ENCODE results near the gene ACTG2. TPM values are rescaled to one million over a fixed set of nuclear protein-coding genes. Genes with fewer than 3 reads are reported as not detected.

Gene ACTG2
- total RNA-seq, 1 donor from 2014 or later, result not detected

DNA sequence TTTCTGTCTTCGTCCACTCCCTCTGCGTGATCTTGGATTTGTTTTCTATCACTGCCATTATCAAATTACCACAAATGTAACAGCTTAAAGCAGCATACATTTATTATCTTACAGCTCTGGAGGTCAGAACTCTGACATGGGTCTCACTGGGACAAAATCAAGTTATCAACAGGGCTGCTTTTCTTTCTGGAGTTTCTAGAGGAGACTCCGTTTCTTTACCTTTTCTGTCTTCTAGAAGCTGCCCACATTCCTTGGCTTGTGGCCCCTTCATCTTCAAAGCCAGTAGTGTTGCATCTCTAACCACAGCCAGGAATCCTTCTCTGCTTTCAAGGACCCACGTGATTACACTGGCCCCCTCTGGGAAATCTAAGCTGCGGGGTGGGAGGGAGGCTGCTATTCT lies 70.0 kb downstream of the ACTG2 start:
- Mint-ChIP-seq H3K9me3 (peaks cover 6% of the 10 kb centered on the region), H3K4me3 (no peak overlapping the region), H3K4me1 (no peaks in the 10 kb centered on the region), H3K27ac (ENCODE audit: unreplicated experiment) (no peak overlapping the region), H3K36me3 (ENCODE audit: low read depth) (peaks cover 24% of the 10 kb centered on the region), H3K27me3 (ENCODE audit: low read depth) (no peaks in the 10 kb centered on the region)
- TF ChIP-seq, protein P1, sequence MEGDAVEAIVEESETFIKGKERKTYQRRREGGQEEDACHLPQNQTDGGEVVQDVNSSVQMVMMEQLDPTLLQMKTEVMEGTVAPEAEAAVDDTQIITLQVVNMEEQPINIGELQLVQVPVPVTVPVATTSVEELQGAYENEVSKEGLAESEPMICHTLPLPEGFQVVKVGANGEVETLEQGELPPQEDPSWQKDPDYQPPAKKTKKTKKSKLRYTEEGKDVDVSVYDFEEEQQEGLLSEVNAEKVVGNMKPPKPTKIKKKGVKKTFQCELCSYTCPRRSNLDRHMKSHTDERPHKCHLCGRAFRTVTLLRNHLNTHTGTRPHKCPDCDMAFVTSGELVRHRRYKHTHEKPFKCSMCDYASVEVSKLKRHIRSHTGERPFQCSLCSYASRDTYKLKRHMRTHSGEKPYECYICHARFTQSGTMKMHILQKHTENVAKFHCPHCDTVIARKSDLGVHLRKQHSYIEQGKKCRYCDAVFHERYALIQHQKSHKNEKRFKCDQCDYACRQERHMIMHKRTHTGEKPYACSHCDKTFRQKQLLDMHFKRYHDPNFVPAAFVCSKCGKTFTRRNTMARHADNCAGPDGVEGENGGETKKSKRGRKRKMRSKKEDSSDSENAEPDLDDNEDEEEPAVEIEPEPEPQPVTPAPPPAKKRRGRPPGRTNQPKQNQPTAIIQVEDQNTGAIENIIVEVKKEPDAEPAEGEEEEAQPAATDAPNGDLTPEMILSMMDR (conservative IDR thresholded peaks at IDR 0.05), result no peak
- no peak for DNase-seq (ENCODE audit: low read depth, low spot score)

GRCh38 chr2:73963385-73964120 lies 70.7 kb downstream of the ACTG2 start:
- Mint-ChIP-seq H3K9me3 (peaks cover 6% of the 10 kb centered on the region), H3K36me3 (ENCODE audit: low read depth) (peaks cover 22% of the 10 kb centered on the region), H3K27me3 (ENCODE audit: low read depth) (no peaks in the 10 kb centered on the region), H3K4me1 (no peaks in the 10 kb centered on the region), H3K4me3 (no peak overlapping the region), H3K27ac (ENCODE audit: unreplicated experiment) (no peak overlapping the region)
- no peak for DNase-seq (ENCODE audit: low read depth, low spot score)
- TF ChIP-seq, protein P1 (conservative IDR thresholded peaks at IDR 0.05), result no peak

GRCh38 chr2:73964223-73964622 lies 71.4 kb downstream of the ACTG2 start:
- DNase-seq (ENCODE audit: low read depth, low spot score), result no peak
- H3K4me3 Mint-ChIP-seq, result no peak overlapping the region
- H3K36me3 Mint-ChIP-seq (ENCODE audit: low read depth), result peaks cover 17% of the 10 kb centered on the region
- H3K9me3 Mint-ChIP-seq, result peaks cover 6% of the 10 kb centered on the region
- no peaks in the 10 kb centered on the region for H3K27me3 Mint-ChIP-seq (ENCODE audit: low read depth)
- no peaks in the 10 kb centered on the region for H3K4me1 Mint-ChIP-seq
- TF ChIP-seq, protein P1 (conservative IDR thresholded peaks at IDR 0.05), result no peak
- H3K27ac Mint-ChIP-seq (ENCODE audit: unreplicated experiment), result no peak overlapping the region

- Mint-ChIP-seq H3K4me1 (no peaks in the 10 kb centered on the region), H3K27ac (ENCODE audit: unreplicated experiment) (no peak overlapping the region), H3K36me3 (ENCODE audit: low read depth) (peaks cover 11% of the 10 kb centered on the region), H3K27me3 (ENCODE audit: low read depth) (no peaks in the 10 kb centered on the region), H3K9me3 (peaks cover 6% of the 10 kb centered on the region), H3K4me3 (no peak overlapping the region)
- no peak for DNase-seq (ENCODE audit: low read depth, low spot score)
- TF ChIP-seq, protein P1 (conservative IDR thresholded peaks at IDR 0.05), result no peak
These were observed 72.2 kb downstream of the ACTG2 start for GRCh38 chr2:73965053-73965452.

GRCh38 chr2:73968357-73968937 lies 75.6 kb downstream of the ACTG2 start:
- DNase-seq (ENCODE audit: low read depth, low spot score), result no peak
- TF ChIP-seq, protein P1 (conservative IDR thresholded peaks at IDR 0.05), result no peak
- peaks cover 12% of the 10 kb centered on the region for H3K4me1 Mint-ChIP-seq
- H3K9me3 Mint-ChIP-seq, result no peaks in the 10 kb centered on the region
- peaks cover 6% of the 10 kb centered on the region for H3K27me3 Mint-ChIP-seq (ENCODE audit: low read depth)
- no peak overlapping the region for H3K27ac Mint-ChIP-seq (ENCODE audit: unreplicated experiment)
- no peak overlapping the region for H3K4me3 Mint-ChIP-seq
- H3K36me3 Mint-ChIP-seq (ENCODE audit: low read depth), result no peaks in the 10 kb centered on the region

Data from neural crest cell (in vitro differentiated cells).